BE2C (cell line): ENCODE results near the gene MAN1C1.

Experiments used
- DNase-seq: peaks from one replicate; pipeline ENCODE4 v3.0.0-alpha.2; 2020
- H3K27me3 ChIP-seq: fragments of 250-450 bp; sonication (Bioruptor Pico); 2 replicates; pipeline ENCODE4 v1.5.1; 2020; ENCODE audit warnings: mild to moderate bottlenecking
- H3K36me3 ChIP-seq: fragments of 250-450 bp; sonication (Bioruptor Pico); 2 replicates; pipeline ENCODE4 v1.5.1; 2020; ENCODE audit warnings: mild to moderate bottlenecking
- H3K4me1 ChIP-seq: fragments of 250-450 bp; sonication (Bioruptor Pico); 2 replicates; pipeline ENCODE4 v1.5.1; 2020
- H3K4me3 ChIP-seq: 2 replicates; pipeline ENCODE4 v1.5.1; 2011; ENCODE audit warnings: low read depth, low read length
- H3K9me3 ChIP-seq: fragments of 250-450 bp; sonication (Bioruptor Pico); 2 replicates; pipeline ENCODE4 v1.5.1; 2020
- CTCF ChIP-seq: IDR thresholded peaks from 2 replicates; pipeline ENCODE4 v1.5.1; 2012; ENCODE audit warnings: mild to moderate bottlenecking, low read depth, low read length

Gene MAN1C1

GRCh38 chr1:25723250-25723880 lies 106.8 kb downstream of the MAN1C1 start:
- Histone ChIP-seq H3K27me3 (no peaks in the 10 kb centered on the region), H3K4me3 (no peak overlapping the region), H3K9me3 (no peaks in the 10 kb centered on the region), H3K4me1 (peaks cover 12% of the 10 kb centered on the region), H3K36me3 (no peaks in the 10 kb centered on the region)
- TF ChIP-seq CTCF, result no peak
- no peak for DNase-seq

- no peak for TF ChIP-seq CTCF
- Histone ChIP-seq H3K36me3 (no peaks in the 10 kb centered on the region), H3K4me1 (peaks cover 16% of the 10 kb centered on the region), H3K27me3 (no peaks in the 10 kb centered on the region), H3K4me3 (no peak overlapping the region), H3K9me3 (no peaks in the 10 kb centered on the region)
- no peak for DNase-seq
Observed at GRCh38 chr1:25724201-25724600, 107.6 kb downstream of the MAN1C1 start.

DNA sequence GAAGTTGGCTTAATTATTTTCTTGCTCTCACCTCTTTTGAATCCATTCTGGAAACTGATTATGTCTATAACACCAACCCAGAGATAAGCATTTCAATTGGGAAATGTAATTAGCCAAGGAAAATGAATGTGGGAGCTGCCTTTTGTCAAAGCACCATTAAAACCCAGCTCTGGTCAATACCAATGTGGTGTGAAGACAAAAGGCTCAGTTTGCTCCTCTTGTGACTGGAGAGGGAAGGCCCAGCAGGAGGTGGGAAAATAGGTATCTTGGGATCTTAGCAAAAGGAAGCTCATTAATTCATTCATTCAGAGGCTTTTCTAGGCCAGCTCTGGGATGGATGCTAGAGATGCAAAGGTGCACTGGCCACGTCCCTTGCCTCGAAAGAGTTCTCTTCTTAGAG lies 108.4 kb downstream of the MAN1C1 start:
- Histone ChIP-seq H3K36me3 (no peaks in the 10 kb centered on the region), H3K9me3 (no peaks in the 10 kb centered on the region), H3K27me3 (no peaks in the 10 kb centered on the region), H3K4me1 (peaks cover 16% of the 10 kb centered on the region), H3K4me3 (no peak overlapping the region)
- DNase-seq, result no peak
- no peak for TF ChIP-seq CTCF

DNA sequence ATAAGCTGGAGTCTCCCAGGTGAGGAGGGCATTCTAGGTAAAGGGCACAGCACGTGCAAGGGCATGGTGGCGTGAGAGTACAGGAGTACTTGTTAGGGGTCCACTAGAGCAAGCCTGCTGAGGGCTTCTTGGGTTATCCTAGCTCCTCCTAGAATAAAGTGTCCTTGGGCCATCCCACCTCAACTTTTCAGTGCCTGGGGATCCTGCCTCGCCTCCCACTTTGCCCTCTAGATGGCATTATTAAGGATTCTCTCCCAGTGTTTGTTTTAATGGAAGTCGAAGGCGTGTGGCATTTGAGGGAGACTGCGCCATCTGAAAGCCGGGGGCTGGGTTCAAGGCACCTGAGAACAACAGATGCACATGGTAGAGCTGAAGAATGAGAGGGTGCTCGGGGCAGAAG lies 108.9 kb downstream of the MAN1C1 start:
- no peaks in the 10 kb centered on the region for H3K9me3 ChIP-seq
- H3K4me1 ChIP-seq, result peaks cover 17% of the 10 kb centered on the region
- no peaks in the 10 kb centered on the region for H3K27me3 ChIP-seq
- H3K36me3 ChIP-seq, result no peaks in the 10 kb centered on the region
- DNase-seq, result no peak
- no peak overlapping the region for H3K4me3 ChIP-seq
- peak; percentile 1; the same call in 1 of the 2 replicates for TF ChIP-seq CTCF

DNA sequence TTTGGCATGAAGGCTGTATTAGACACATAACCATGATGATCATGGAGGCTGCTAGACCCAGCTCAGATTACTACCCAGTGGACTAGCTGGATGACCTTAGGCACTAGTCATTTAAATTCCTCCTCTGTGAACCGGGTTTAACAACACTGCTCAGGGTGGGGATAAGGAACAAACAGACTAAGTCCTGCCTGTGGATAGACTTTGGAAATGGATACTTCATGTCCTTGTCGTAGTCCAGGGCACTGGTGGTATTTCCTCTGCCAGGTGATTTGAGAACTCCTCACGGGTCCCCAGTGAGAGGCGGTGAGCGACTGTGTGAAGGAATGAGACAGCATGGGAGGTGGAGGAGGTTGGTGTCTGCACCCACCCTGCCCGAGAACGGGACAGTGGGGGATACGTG lies 110.5 kb downstream of the MAN1C1 start:
- Histone ChIP-seq H3K36me3 (no peaks in the 10 kb centered on the region), H3K4me1 (peaks cover 23% of the 10 kb centered on the region), H3K27me3 (no peaks in the 10 kb centered on the region), H3K9me3 (no peaks in the 10 kb centered on the region), H3K4me3 (no peak overlapping the region)
- no peak for DNase-seq
- TF ChIP-seq CTCF, result no peak

DNA sequence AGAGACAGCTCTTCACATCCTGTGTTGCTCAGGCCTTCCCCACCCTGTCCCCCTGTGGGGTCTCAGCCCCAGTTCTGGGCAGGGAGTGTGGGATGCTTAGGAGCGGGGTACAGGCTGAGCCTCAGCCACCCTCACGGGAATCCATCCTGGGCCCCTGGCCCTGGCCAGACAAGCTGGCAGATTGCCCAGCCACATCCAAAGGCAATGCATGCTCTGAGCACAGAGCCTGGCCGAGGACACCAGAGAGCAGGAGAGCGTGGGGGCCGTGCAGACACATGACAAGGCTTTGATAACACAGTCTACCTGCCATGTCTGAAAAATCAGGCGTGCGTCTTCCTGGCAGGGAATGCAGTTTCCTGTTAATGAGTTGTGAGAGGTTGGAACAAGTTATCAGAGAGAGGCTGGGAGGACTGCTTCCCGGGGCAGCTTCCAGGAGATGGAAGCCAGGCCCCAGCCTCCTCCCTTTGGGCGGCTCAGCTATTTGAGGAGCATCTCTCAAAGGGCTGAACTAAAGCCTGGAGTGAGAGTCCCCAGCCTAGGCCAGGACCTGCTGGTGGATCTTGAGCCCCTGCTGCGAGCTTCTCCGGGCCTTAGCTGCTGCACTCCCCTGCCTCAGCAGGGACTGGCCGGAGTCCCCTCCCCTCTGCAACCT lies 111.2 kb downstream of the MAN1C1 start:
- H3K4me3 ChIP-seq, result no peak overlapping the region
- no peaks in the 10 kb centered on the region for H3K9me3 ChIP-seq
- peak; percentile 91 for DNase-seq
- no peak for TF ChIP-seq CTCF
- no peaks in the 10 kb centered on the region for H3K36me3 ChIP-seq
- H3K4me1 ChIP-seq, result peaks cover 23% of the 10 kb centered on the region
- H3K27me3 ChIP-seq, result no peaks in the 10 kb centered on the region
